HL-60 (cell line): Measurements from ENCODE around the gene CTNNAL1.

Source experiments
- GABPA ChIP-seq: IDR thresholded peaks from 2 replicates; pipeline ENCODE4 v1.6.1; 2012; ENCODE audit warnings: low read depth
- POLR2AphosphoS5 ChIP-seq: IDR thresholded peaks from 2 replicates; pipeline ENCODE4 v1.6.1; 2012; ENCODE audit warnings: low read depth
- SPI1 ChIP-seq: IDR thresholded peaks from 2 replicates; pipeline ENCODE4 v1.6.1; 2012; ENCODE audit warnings: low read depth, mild to moderate bottlenecking, borderline replicate concordance
- TF ChIP-seq, protein P1 (sequence below): IDR thresholded peaks from 2 replicates; pipeline ENCODE4 v1.6.1; 2012; ENCODE audit warnings: low read depth; ENCODE audit not compliant: insufficient replicate concordance
- TF ChIP-seq, protein P2 (sequence below): IDR thresholded peaks from one replicate; pipeline ENCODE4 v1.5.1; 2011; ENCODE audit warnings: low read length, control low read depth, inconsistent platforms; ENCODE audit not compliant: insufficient read depth

DNA sequence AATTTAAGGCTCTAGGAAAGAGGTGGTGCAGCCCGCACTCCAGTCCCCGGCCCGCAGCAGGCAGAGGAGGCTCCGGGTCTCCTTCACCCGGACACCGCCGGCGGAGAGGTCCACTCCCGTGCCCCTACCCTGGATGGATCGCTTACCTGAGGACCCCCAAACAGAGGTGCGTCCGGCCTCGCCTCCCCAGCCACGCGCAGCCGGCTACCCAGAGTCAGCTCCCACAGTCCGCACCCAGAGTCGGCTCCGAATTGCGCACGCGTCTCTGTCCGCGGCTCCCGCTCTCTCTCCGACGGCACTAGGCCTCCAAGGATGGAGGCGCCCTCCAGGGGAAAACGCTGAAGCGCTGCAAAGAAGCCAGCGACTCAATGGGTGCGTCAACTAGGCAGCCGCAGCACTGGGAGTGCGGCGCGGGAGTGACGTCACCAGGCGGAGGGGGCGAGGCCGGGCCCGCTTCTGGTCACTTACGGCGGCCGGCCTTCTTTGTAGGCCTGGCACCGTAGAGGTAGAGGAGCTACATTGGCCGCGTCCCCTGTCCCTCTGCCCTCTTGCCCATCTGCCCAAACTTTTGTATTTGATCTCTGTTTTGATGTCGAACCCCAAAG lies 79.5 kb downstream of the CTNNAL1 start, which contains the start of gene ELP1:
- TF ChIP-seq, protein P1, sequence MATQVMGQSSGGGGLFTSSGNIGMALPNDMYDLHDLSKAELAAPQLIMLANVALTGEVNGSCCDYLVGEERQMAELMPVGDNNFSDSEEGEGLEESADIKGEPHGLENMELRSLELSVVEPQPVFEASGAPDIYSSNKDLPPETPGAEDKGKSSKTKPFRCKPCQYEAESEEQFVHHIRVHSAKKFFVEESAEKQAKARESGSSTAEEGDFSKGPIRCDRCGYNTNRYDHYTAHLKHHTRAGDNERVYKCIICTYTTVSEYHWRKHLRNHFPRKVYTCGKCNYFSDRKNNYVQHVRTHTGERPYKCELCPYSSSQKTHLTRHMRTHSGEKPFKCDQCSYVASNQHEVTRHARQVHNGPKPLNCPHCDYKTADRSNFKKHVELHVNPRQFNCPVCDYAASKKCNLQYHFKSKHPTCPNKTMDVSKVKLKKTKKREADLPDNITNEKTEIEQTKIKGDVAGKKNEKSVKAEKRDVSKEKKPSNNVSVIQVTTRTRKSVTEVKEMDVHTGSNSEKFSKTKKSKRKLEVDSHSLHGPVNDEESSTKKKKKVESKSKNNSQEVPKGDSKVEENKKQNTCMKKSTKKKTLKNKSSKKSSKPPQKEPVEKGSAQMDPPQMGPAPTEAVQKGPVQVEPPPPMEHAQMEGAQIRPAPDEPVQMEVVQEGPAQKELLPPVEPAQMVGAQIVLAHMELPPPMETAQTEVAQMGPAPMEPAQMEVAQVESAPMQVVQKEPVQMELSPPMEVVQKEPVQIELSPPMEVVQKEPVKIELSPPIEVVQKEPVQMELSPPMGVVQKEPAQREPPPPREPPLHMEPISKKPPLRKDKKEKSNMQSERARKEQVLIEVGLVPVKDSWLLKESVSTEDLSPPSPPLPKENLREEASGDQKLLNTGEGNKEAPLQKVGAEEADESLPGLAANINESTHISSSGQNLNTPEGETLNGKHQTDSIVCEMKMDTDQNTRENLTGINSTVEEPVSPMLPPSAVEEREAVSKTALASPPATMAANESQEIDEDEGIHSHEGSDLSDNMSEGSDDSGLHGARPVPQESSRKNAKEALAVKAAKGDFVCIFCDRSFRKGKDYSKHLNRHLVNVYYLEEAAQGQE, result no peak
- TF ChIP-seq, protein P2, sequence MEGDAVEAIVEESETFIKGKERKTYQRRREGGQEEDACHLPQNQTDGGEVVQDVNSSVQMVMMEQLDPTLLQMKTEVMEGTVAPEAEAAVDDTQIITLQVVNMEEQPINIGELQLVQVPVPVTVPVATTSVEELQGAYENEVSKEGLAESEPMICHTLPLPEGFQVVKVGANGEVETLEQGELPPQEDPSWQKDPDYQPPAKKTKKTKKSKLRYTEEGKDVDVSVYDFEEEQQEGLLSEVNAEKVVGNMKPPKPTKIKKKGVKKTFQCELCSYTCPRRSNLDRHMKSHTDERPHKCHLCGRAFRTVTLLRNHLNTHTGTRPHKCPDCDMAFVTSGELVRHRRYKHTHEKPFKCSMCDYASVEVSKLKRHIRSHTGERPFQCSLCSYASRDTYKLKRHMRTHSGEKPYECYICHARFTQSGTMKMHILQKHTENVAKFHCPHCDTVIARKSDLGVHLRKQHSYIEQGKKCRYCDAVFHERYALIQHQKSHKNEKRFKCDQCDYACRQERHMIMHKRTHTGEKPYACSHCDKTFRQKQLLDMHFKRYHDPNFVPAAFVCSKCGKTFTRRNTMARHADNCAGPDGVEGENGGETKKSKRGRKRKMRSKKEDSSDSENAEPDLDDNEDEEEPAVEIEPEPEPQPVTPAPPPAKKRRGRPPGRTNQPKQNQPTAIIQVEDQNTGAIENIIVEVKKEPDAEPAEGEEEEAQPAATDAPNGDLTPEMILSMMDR, result peak; percentile 16
- no peak for TF ChIP-seq GABPA
- peak; percentile 60; the same call in 1 of the 2 replicates for TF ChIP-seq POLR2AphosphoS5
- TF ChIP-seq SPI1, result no peak
